HepG2 (cell line): Measurements from ENCODE around the gene ARHGAP35. TPM values are rescaled to one million over a fixed set of nuclear protein-coding genes. Genes with fewer than 3 reads are reported as not detected.

Experiments used
- ATAC-seq: fragments of 200-7000 bp; cut with Tn5 transposase; 3 replicates; pipeline ENCODE4 v1.9.1; 2020; ENCODE audit warnings: mild to moderate bottlenecking, moderate library complexity
- BruUV-seq: library from RNA; stranded (reverse); fragments of 400-500 nt; replicated peaks from 2 replicates; lab custom pipeline; 2021; lab: Mats Ljungman, UMichigan
- CTCF ChIA-PET: fragments of 300-600 bp; formaldehyde crosslinking; extraction: SDS; loops from one replicate; lab custom pipeline; 2021; ENCODE audit warnings: low total read pairs, inconsistent platforms, low intra/inter-chr PET ratio; lab: Yijun Ruan, JAX
- POLR2A ChIA-PET: fragments of 350-600 bp; sonication (Branson Sonifier 250); formaldehyde crosslinking; loops from one replicate; lab custom pipeline; 2020; ENCODE audit warnings: antibody characterized with exemption, inconsistent platforms; lab: Yijun Ruan, JAX
- DNase-seq: peaks from one replicate; pipeline ENCODE4 v3.0.0-alpha.2; 2015; ENCODE audit warnings: low spot score
- FAIRE-seq: peaks from 3 replicates; lab custom pipeline; 2011; peaks lifted over from hg19 to GRCh38; lab: Jason Lieb, UNC
- H2AFZ ChIP-seq: one replicate; pipeline ENCODE4 v1.6.1; 2011; ENCODE audit warnings: low read length, inconsistent platforms
- H3K27ac ChIP-seq: fragments of 300-600 bp; 3 replicates; pipeline ENCODE4 v1.8.0; 2011; ENCODE audit warnings: mixed run types, mild to moderate bottlenecking, mixed read lengths, low read length, inconsistent platforms; ENCODE audit not compliant: insufficient read depth; ENCODE audit errors: extremely low read length
- H3K27me3 ChIP-seq, 2 experiments: fragments of 200-600 bp in 1 of 2; 2 replicates in 1 of 2; 3 replicates in 1 of 2; pipeline versions ENCODE4 v1.6.0 to v1.8.0; 2011; ENCODE audit warnings: low read length in 2 of 2, mild to moderate bottlenecking in 2 of 2, moderate library complexity in 2 of 2, inconsistent platforms in 1 of 2; ENCODE audit not compliant: insufficient read depth in 2 of 2, control insufficient read depth in 1 of 2
- H3K36me3 ChIP-seq, 2 experiments: fragments of 200-600 bp in 1 of 2; replicated peaks in 1 of 2; 2 replicates in 1 of 2; 3 replicates in 1 of 2; pipeline versions ENCODE4 v1.5.1 to v1.8.0; 2011; ENCODE audit warnings: low read length in 2 of 2, inconsistent platforms in 1 of 2; ENCODE audit not compliant: insufficient read depth in 2 of 2, control insufficient read depth in 1 of 2
- H3K4me1 ChIP-seq: 2 replicates; pipeline ENCODE4 v1.5.1; 2012; ENCODE audit warnings: low read length, inconsistent platforms; ENCODE audit not compliant: insufficient read depth
- H3K4me2 ChIP-seq: 2 replicates; pipeline ENCODE4 v1.6.0; 2011; ENCODE audit warnings: low read depth, low read length, inconsistent platforms
- H3K4me3 ChIP-seq, 3 experiments: fragments of 200-600 bp in 1 of 3; sonication (generic), shearing (Covaris generic) in 1 of 3; replicated peaks in 1 of 3; 2 replicates each; pipeline ENCODE4 v1.5.1; 2011 to 2016; ENCODE audit warnings: low read length in 3 of 3, inconsistent platforms in 2 of 3, low read depth in 2 of 3, mild to moderate bottlenecking in 2 of 3, control low read depth in 1 of 3, mixed read lengths in 1 of 3; ENCODE audit not compliant: insufficient read depth in 1 of 3
- H3K79me2 ChIP-seq: one replicate; pipeline ENCODE4 v1.6.1; 2011; ENCODE audit warnings: low read length, inconsistent platforms; ENCODE audit not compliant: insufficient read depth
- H3K9ac ChIP-seq: 2 replicates; pipeline ENCODE4 v1.6.0; 2011; ENCODE audit warnings: mild to moderate bottlenecking, low read depth, low read length, inconsistent platforms; ENCODE audit not compliant: insufficient read depth
- H3K9me3 ChIP-seq: 2 replicates; pipeline ENCODE4 v1.5.1; 2012; ENCODE audit warnings: mild to moderate bottlenecking, low read length
- H4K20me1 ChIP-seq: 2 replicates; pipeline ENCODE4 v1.6.0; 2011; ENCODE audit warnings: inconsistent platforms, mild to moderate bottlenecking, low read length, moderate library complexity; ENCODE audit not compliant: insufficient read depth
- ATF3 ChIP-seq: sonication (generic); formaldehyde crosslinking; IDR thresholded peaks from 2 replicates; pipeline ENCODE4 v1.4.0; 2020; ENCODE audit warnings: missing genetic modification reagents
- CTCF ChIP-seq: sonication (generic); formaldehyde crosslinking; IDR thresholded peaks from 2 replicates; pipeline ENCODE4 v1.5.0; 2020; ENCODE audit warnings: mild to moderate bottlenecking, missing genetic modification reagents, moderate library complexity
- GTF3A ChIP-seq: sonication (generic); formaldehyde crosslinking; conservative IDR thresholded peaks from 2 replicates; pipeline ENCODE4 v1.4.0; 2020; ENCODE audit warnings: mild to moderate bottlenecking, missing genetic modification reagents
- HNRNPLL ChIP-seq: fragments of 200-400 bp; formaldehyde crosslinking; IDR thresholded peaks from 2 replicates; pipeline ENCODE4 v1.6.1; 2017; ENCODE audit warnings: mild to moderate bottlenecking, low read depth, low read length; ENCODE audit not compliant: poor library complexity, severe bottlenecking
- KLF15 ChIP-seq: sonication (generic); formaldehyde crosslinking; IDR thresholded peaks from 2 replicates; pipeline ENCODE4 v1.8.1; 2023; ENCODE audit warnings: borderline replicate concordance, mild to moderate bottlenecking, inconsistent platforms, missing genetic modification reagents, mixed read lengths
- KLF9 ChIP-seq: IDR thresholded peaks from 2 replicates; pipeline ENCODE4 v1.6.1; 2016; ENCODE audit warnings: low read depth
- NFATC3 ChIP-seq: sonication (generic); formaldehyde crosslinking; IDR thresholded peaks from 2 replicates; pipeline ENCODE4 v1.5.1; 2020; ENCODE audit warnings: mild to moderate bottlenecking, missing genetic modification reagents
- PHF21A ChIP-seq: sonication (generic); formaldehyde crosslinking; IDR thresholded peaks from 2 replicates; pipeline ENCODE4 v1.5.0; 2020; ENCODE audit warnings: mild to moderate bottlenecking, missing genetic modification reagents
- POGK ChIP-seq: sonication (generic); formaldehyde crosslinking; conservative IDR thresholded peaks from 2 replicates; pipeline ENCODE4 v1.8.0; 2022; ENCODE audit warnings: mild to moderate bottlenecking, moderate library complexity, missing genetic modification reagents
- SALL1 ChIP-seq: sonication (generic); formaldehyde crosslinking; IDR thresholded peaks from 2 replicates; pipeline ENCODE4 v1.8.0; 2022; ENCODE audit warnings: mild to moderate bottlenecking, missing genetic modification reagents
- SIN3A ChIP-seq: IDR thresholded peaks from 2 replicates; pipeline ENCODE4 v1.6.1; 2011; ENCODE audit warnings: low read depth, mild to moderate bottlenecking, control low read depth, low read length, borderline replicate concordance
- TBX2 ChIP-seq: sonication (generic); formaldehyde crosslinking; IDR thresholded peaks from 2 replicates; pipeline ENCODE4 v1.5.0; 2020; ENCODE audit warnings: missing genetic modification reagents, mild to moderate bottlenecking, borderline replicate concordance
- TCF12 ChIP-seq, 2 experiments: fragments of 450-650 bp in 1 of 2; sonication (generic) in 1 of 2; formaldehyde crosslinking in 1 of 2; IDR thresholded peaks; 2 replicates each; pipeline versions ENCODE4 v1.6.1 to v1.8.0; 2017 to 2022; ENCODE audit warnings: antibody characterized with exemption in 1 of 2, mild to moderate bottlenecking in 1 of 2, missing genetic modification reagents in 1 of 2, moderate library complexity in 1 of 2
- TEAD3 ChIP-seq: optimal IDR thresholded peaks from 2 replicates; pipeline ENCODE3; 2016; ENCODE audit warnings: borderline replicate concordance
- ZFAT ChIP-seq: sonication (generic); formaldehyde crosslinking; conservative IDR thresholded peaks from 2 replicates; pipeline ENCODE4 v1.8.1; 2023; ENCODE audit warnings: missing genetic modification reagents, inconsistent platforms
- ZIK1 ChIP-seq: sonication (generic); formaldehyde crosslinking; IDR thresholded peaks from 2 replicates; pipeline ENCODE4 v1.5.0; 2020; ENCODE audit warnings: mild to moderate bottlenecking, low read depth, missing genetic modification reagents, borderline replicate concordance
- ZNF138 ChIP-seq: sonication (generic); formaldehyde crosslinking; IDR thresholded peaks from 2 replicates; pipeline ENCODE4 v1.5.0; 2020; ENCODE audit warnings: mild to moderate bottlenecking, low read depth, missing genetic modification reagents
- ZNF460 ChIP-seq: sonication (generic); formaldehyde crosslinking; IDR thresholded peaks from 2 replicates; pipeline ENCODE4 v1.5.1; 2020; ENCODE audit warnings: missing genetic modification reagents, mild to moderate bottlenecking, borderline replicate concordance
- ZNF605 ChIP-seq: sonication (generic); formaldehyde crosslinking; IDR thresholded peaks from 2 replicates; pipeline ENCODE4 v1.8.0; 2022; ENCODE audit warnings: mild to moderate bottlenecking, missing genetic modification reagents
- ZNF816 ChIP-seq: sonication (generic); formaldehyde crosslinking; IDR thresholded peaks from 2 replicates; pipeline ENCODE4 v1.8.0; 2022; ENCODE audit warnings: missing genetic modification reagents, mild to moderate bottlenecking, borderline replicate concordance
- ZNF891 ChIP-seq: sonication (generic); formaldehyde crosslinking; IDR thresholded peaks from 2 replicates; pipeline ENCODE4 v1.5.0; 2020; ENCODE audit warnings: mild to moderate bottlenecking, missing genetic modification reagents
- WGBS: methylation state at CpG from one replicate; pipeline ENCODE4 v1.1.6; 2017; ENCODE audit warnings: low lambda C conversion rate; 5-methylcytosine and 5-hydroxymethylcytosine counted together
- in situ Hi-C: cut with HindIII; loops from 2 replicates; pipeline ENCODE4 v1.10.0; 2017; ENCODE audit warnings: low pct_unique_long_range_greater_than_20kb; ENCODE audit not compliant: extremely low pct_ligation_motif_present
- intact Hi-C: fragments of 100-400 bp; cut with micrococcal nuclease; formaldehyde crosslinking; loops from one replicate; pipeline ENCODE4 v1.10.0; 2022; ENCODE audit not compliant: unreplicated experiment
- polyA plus RNA-seq, 8 experiments: library from polyadenylated mRNA; depleted of rRNA in 3 of 8; stranded (reverse) in 7 of 8; unstranded in 1 of 8; fragments of >200 nt; fragmentation: Illumina TruSeq in 4 of 8; extraction: Trizol in 4 of 8; gene quantifications; 2 replicates each; pipeline versions ENCODE4 v1.2.1 to v1.2.3, GENCODE V29; 2011 to 2016; ENCODE audit warnings: low read depth in 4 of 8, missing spikeins in 1 of 8, mixed read lengths in 1 of 8; ENCODE audit not compliant: insufficient read depth in 1 of 8
- total RNA-seq, 5 experiments: library from RNA; depleted of rRNA; stranded (reverse); fragments of >200 nt; fragmentation: Illumina TruSeq; extraction: Trizol; gene quantifications; 2 replicates each; pipeline ENCODE4 v1.2.3, GENCODE V29; 2016; ENCODE audit warnings: low read depth in 1 of 5

Gene ARHGAP35
- total and polyA plus RNA-seq, 2 of the 13 experiments (the other 11 are each of a cell fraction or from before 2014, with no cell fraction given): 30.1 to 30.2 TPM

- WGBS: 23% methylated on average over 13 of the region's 13 CpGs
- Histone ChIP-seq H3K4me2 (no peak overlapping the region), H3K79me2 (no peaks in the 10 kb centered on the region), H3K27me3 (no peaks in the 10 kb centered on the region), H3K9me3 (no peaks in the 10 kb centered on the region), H3K36me3 (peaks cover 12 to 34% of the 10 kb centered on the region in 2 experiments), H4K20me1 (0 out of 2 replicates have a peak, but pooled peaks cover 5% of the 10 kb centered on the region), H3K4me3 (no peak overlapping the region), H3K4me1 (peaks cover 31% of the 10 kb centered on the region), H3K27ac (no peak overlapping the region), H2AFZ (no peak overlapping the region), H3K9ac (no peak overlapping the region)
- intact Hi-C loops: loop anchor here (5.0 kb wide), 1 partner anchor 83 kb away; no protein-coding TSS in a partner anchor
- ChIA-PET CTCF (interaction anchor here (1.2 to 1.7 kb wide), 4 partner anchors 81 to 92 kb away, joined by 3 to 21 read pairs (median 4); no protein-coding TSS in a partner anchor), POLR2A (interaction anchor here (0.9 to 1.5 kb wide), 8 partner anchors 14 to 95 kb away, joined by 3 to 21 read pairs (median 4); partner anchors contain the start of gene SLC1A5)
- in situ Hi-C loops: loop anchor here (5.0 kb wide), 2 partner anchors 58 to 88 kb away; no protein-coding TSS in a partner anchor
- peak; percentile 63 for DNase-seq
- no TSS peak for BruUV-seq
- peak; percentile 65 for ATAC-seq
- peak; percentile 40 for FAIRE-seq
- TF ChIP-seq HNRNPLL (no peak), ZNF891 (0 out of 2 replicates have a peak, but pooled peaks have one; percentile 29), ZNF460 (0 out of 2 replicates have a peak, but pooled peaks have one; percentile 31), ZNF816 (CRISPR knock-in tag) (no peak), ZIK1 (CRISPR knock-in tag) (no peak), NFATC3 (no peak), TCF12 (IDR thresholded peaks at IDR 0.05) (no peak), TCF12 (CRISPR knock-in tag; IDR thresholded peaks at IDR 0.05) (no peak), ZNF605 (CRISPR knock-in tag) (0 out of 2 replicates have a peak, but pooled peaks have one; percentile 21), ZNF138 (CRISPR knock-in tag) (no peak), GTF3A (CRISPR knock-in tag) (no peak), TBX2 (CRISPR knock-in tag) (0 out of 2 replicates have a peak, but pooled peaks have one; percentile 20), PHF21A (CRISPR knock-in tag) (0 out of 2 replicates have a peak, but pooled peaks have one; percentile 24), TEAD3 (CRISPR knock-in tag) (peak; percentile 96), SIN3A (no peak), ZFAT (CRISPR knock-in tag) (no peak), SALL1 (CRISPR knock-in tag) (peak; percentile 16; the same call in 1 of the 2 replicates), POGK (no peak), KLF15 (CRISPR knock-in tag) (no peak), KLF9 (CRISPR knock-in tag) (no peak), CTCF (peak; percentile 92), ATF3 (CRISPR knock-in tag) (no peak)
These were observed 20.3 kb upstream of the ARHGAP35 start for GRCh38 chr19:46840498-46840942.
